ENCODE measurements around the gene BTNL3.
"Not testable (repeated sequence)": the region's sequence is repeated elsewhere in the genome, so short reads cannot be mapped to it uniquely, and the experiment has no call there.

Gene BTNL3

DNA sequence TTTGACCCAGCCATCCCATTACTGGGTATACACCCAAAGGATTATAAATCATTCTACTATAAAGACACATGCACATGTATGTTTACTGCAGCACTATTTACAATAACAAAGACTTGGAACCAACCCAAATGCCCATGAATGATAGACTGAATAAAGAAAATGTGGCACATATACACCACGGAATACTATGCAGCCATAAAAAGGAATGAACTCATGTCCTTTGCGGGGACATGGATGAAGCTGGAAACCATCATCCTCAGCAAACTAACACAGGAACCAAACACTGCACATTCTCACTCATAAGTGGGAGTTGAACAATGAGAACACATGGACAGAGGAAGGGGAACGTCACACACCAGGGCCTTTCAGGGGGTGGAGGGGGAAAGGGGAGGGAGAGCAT is 28.8 kb downstream of the BTNL3 start:
- in situ Hi-C loops (cut with HindIII; ENCODE audit: low sequenced_read_pairs): not testable (repeated sequence)

DNA sequence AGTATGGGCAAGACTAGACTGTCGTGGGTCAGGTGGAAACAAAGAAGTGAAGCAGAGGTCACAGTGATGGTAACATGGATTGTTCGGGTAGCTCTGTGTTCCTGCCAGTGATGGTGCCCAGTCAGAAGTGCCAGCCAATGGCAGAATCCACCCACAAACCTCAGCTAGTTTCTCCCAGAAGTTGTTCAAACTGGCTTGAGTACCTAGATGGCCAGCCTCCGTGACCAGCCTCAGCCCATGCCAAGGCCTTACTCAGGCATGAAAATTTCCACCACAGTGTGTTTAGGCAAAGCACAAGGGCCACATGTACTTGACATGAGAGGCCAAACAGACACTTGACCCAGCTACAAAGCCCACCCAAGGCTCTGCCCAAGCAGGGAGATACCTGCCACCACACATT is 32.0 kb downstream of the BTNL3 start:
- in situ Hi-C loops (cut with HindIII; ENCODE audit: low sequenced_read_pairs): no loop called here

- in situ Hi-C loops (cut with HindIII; ENCODE audit: low sequenced_read_pairs): loop anchor here (5.0 kb wide), 1 partner anchor 38 kb away; no protein-coding TSS in a partner anchor
These were observed 35.8 kb downstream of the BTNL3 start for GRCh38 chr5:181024245-181025064.

- in situ Hi-C loops (cut with HindIII; ENCODE audit: low sequenced_read_pairs): loop anchor here (5.0 kb wide), 1 partner anchor 35 kb away; no protein-coding TSS in a partner anchor
These were observed 38.9 kb downstream of the BTNL3 start for GRCh38 chr5:181027452-181028031.

- in situ Hi-C loops (cut with HindIII; ENCODE audit: low sequenced_read_pairs): loop anchor here (5.0 kb wide), 1 partner anchor 34 kb away; no protein-coding TSS in a partner anchor
These were observed 39.6 kb downstream of the BTNL3 start for GRCh38 chr5:181028032-181028819.

DNA sequence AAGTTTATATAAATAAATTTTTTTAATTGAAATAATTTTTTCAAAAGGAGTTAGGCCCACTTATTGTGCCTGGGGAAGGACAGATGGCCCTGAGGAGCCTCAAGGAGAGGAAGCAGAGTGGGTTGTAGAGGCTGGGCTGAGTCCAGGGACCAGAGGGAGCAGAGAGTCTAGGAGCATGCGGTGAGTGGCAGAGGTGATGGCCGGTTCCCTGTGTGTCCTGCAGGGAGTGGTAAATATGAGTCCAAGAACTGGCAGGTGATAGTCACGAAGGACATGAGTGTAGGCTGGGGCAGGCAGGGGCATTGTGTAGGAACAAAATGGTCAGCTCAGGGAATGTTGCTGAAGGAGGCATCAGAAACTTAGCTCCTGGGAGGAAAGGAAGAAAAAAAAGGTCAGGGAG is 43.1 kb downstream of the BTNL3 start:
- in situ Hi-C loops (cut with HindIII; ENCODE audit: low sequenced_read_pairs): no loop called here

- in situ Hi-C loops (cut with HindIII; ENCODE audit: low sequenced_read_pairs): no loop called here
These were observed 47.6 kb downstream of the BTNL3 start for GRCh38 chr5:181035991-181036815.

DNA sequence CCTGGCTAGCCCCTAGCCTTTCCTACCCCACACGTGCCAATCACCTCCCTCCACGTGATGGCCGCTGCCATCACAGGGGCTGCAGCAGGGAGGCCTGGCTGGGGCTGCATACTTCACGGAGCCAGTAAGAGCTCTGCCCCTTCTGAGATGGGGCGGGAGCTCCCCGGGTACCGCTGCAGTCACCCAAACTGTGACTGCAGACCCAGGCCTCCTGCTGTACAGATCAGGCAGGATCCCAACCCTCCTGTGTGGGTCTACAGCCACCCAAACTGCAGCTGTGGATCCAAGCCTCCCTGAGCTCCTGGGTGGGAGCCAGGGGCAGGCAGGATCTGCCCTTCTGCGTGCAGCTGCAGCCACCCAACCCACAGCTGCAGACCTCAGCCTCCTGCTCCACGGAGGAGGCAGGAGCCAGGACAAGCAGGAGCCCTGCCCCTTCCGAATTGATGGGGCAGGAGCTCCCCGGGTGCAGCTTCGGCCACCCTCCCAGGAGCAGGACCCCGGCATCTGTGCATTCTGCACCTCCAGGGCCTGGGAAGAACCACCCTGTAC is 48.2 kb downstream of the BTNL3 start:
- in situ Hi-C loops (cut with HindIII; ENCODE audit: low sequenced_read_pairs): no loop called here

DNA sequence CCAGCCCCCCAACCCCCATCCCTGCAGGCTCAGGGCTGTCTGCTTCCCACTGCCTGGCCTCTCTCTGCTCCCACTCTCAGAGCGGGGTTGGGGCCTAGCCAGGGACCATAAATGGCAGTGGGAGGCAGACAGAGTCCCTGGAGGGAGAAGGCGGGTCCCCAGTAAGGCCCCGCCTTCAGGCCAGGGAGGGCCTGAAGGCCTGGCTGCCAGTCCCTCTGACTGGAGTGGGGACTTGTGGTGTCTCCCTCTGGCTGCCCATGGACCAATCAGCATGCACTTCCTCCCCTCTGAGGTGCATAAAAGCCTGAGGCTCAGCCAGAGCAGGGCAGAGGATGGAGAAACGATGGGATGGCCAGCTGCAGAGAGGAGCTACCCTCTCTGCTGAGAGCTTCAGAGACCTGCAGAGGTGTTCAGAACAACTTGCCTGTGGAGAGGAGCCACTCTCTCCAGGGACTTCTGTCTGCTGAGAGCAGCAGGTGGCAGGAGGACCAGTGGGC is 48.8 kb downstream of the BTNL3 start:
- in situ Hi-C loops (cut with HindIII; ENCODE audit: low sequenced_read_pairs): no loop called here

DNA sequence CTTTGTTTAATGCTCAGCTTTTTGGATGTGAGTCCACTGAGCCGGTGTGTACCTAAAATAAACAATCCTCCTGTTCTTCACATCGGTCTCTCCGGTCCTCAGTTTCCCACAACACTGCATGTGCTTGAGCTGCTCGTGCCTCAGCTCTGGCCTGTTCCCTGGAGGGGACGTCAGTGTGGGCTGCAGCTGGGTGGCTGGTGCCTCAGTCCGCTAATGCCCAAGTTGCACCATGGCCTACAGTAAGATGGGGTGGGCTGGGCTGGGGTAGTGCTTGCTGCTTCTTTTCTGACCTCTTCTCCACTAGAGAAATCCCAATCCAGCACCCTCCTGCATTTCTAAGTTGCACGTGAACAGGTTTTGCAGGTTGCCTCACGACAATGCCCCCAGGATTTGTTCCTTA is 50.8 kb downstream of the BTNL3 start:
- in situ Hi-C loops (cut with HindIII; ENCODE audit: low sequenced_read_pairs): no loop called here

DNA sequence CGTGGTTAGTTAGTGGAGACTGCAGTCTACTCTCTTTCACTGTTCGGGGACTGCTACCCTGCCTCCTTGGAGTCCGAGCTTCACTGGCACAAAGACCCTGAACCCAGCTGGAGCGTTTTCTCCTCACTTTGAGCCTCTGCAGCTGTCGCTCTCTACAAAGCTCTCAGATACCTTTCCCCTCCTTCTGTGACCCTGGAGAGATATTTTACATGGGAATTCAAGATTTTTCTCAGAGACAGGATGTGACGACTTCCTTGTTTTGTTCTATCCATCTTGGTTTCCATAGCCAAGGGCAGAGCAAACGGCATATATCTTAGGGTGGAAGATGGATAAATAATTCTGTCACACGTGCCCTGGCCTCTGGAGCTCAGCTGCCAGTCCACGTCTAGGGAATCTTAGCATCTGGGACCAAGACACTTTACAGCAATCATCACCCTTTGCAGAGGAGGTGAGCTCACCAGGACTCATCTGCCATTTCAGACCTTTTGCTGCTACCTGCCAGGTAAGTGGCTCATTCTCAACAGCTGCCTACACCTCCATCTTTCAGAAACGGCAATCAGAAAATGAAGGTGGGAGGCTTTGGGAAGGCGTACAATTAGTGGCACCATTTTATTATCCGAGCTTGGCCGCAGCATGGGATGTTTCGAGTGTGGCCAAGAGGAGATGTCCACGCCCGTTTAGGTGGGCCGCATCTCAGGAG is 51.4 kb downstream of the BTNL3 start, which contains the start of gene BTNL9:
Gene BTNL9 (plus strand): TSS at position 336 of the 700 bp plus-strand sequence. CDS start 5,224 bp downstream, outside the sequence.
- in situ Hi-C loops (cut with HindIII; ENCODE audit: low sequenced_read_pairs): no loop called here

GRCh38 chr5:181040631-181040945 is 51.9 kb downstream of the BTNL3 start:
- in situ Hi-C loops (cut with HindIII; ENCODE audit: low sequenced_read_pairs): no loop called here

DNA sequence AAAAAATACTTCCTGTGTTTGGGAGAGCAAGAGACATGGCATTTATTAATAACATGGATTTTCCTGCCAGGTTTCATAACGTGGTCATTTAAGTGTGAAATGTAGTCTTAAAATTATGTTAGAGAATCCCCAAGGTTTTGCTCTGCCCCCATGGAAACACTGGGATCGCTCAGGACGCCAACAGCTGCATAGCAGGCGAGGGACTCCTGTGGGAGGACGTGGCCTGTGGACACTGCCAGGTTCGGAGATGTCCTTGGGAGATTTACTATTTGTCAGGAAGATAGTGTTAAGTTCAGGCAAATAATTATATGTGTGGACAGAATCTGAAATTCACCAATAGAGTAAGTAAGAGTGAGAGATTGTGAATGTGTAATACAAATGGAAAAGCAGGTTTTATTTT is 52.4 kb downstream of the BTNL3 start:
- in situ Hi-C loops (cut with HindIII; ENCODE audit: low sequenced_read_pairs): no loop called here

GRCh38 chr5:181042036-181042713 is 53.5 kb downstream of the BTNL3 start:
- in situ Hi-C loops (cut with HindIII; ENCODE audit: low sequenced_read_pairs): no loop called here

DNA sequence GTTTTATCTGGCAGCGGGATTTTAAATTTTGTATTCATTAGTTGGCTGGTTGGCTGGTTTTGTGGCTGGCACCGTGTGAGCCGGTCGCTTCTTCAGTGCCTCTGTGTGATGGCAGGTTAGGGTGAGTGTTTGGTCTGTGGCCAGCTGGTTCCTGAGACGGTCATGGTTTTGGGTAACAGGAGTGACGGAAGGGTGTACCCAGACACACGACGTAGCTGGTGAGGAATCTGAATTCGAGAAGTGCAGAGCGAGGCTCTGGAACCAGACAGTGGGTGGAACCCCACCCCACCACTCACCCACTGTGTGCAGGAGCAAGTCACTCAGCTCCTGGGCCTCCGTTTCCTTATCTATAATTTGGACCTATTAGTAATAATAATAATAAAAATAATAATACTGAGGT is 54.1 kb downstream of the BTNL3 start:
- in situ Hi-C loops (cut with HindIII; ENCODE audit: low sequenced_read_pairs): no loop called here

GRCh38 chr5:181043285-181044092 is 54.8 kb downstream of the BTNL3 start:
- in situ Hi-C loops (cut with HindIII; ENCODE audit: low sequenced_read_pairs): no loop called here

DNA sequence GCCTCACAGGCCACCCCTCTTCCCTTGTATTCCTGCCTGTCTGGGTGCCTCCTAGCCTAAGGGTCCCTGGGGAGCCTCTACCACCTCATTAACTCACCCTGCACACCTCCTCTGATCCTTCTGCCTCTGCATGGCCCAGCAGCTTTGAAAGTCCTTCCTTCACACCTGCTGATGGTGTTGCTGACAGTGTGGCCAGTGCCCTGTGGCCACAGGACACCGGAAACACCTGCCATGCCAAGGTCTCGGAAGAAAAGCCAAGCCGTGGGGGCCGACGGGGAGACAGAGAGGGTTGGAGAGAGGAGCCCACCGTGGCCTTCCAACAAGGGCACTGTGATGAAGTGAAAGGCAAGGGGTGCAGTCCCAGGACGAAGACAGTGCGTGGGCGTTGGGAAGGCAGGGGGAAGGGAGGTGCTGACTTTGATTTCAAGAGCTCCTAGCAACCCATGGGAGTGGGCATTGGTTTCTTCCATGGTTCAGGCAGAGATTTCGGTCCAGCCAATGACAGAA is 55.5 kb downstream of the BTNL3 start:
- in situ Hi-C loops (cut with HindIII; ENCODE audit: low sequenced_read_pairs): no loop called here

DNA sequence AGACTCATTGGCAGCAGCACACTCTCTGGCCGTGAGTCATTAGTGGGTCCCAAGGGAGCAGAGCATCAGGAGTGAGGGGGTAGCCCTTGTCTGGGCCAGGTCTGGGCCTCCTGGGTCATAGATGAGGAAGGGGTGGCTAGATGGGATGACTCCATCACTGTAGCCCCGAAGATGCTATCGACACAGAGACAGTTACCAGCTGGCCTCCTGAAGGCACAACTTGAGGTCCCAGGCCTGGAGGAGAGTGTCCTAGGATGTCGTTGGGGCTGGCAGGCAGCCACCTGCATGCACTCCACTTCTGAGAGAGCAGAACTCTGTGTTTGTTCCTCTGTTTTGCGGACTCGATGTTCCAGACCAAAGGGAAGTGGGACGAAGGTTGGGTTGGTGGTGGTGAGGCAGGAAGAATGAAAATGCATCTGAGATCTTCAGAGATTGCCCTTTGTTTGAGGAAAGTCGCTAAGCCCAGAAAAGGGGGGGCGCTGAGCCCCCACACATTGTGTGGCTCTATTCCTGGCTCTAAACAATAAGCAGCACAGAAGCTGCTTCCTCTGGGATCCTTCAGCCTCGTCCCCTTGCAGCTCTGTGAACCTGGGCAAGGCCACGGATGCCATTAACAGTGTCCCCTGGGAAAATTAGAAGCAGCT is 56.1 kb downstream of the BTNL3 start:
- in situ Hi-C loops (cut with HindIII; ENCODE audit: low sequenced_read_pairs): no loop called here
